GM23248 (cell line): ENCODE data around the gene BCL2L13. TPM values are rescaled to one million over a fixed set of nuclear protein-coding genes. Genes with fewer than 3 reads are reported as not detected.
A peak's percentile ranks its signal among the peaks of the same experiment; 100 is the strongest.
"Not testable (repeated sequence)": the region's sequence is repeated elsewhere in the genome, so short reads cannot be mapped to it uniquely, and the experiment has no call there.

Experiments used
- DNase-seq: peaks from one replicate; pipeline ENCODE4 v3.0.0-alpha.2; 2015
- H2AFZ ChIP-seq: fragments of 200-600 bp; sonication (generic); 2 replicates; pipeline ENCODE4 v1.6.1; 2016; ENCODE audit warnings: antibody characterized with exemption
- H3F3A ChIP-seq: fragments of 200-600 bp; sonication (generic); 2 replicates; pipeline ENCODE4 v1.6.1; 2016; ENCODE audit warnings: mild to moderate bottlenecking, antibody characterized with exemption, mixed run types; ENCODE audit not compliant: insufficient read depth
- H3K27ac ChIP-seq: fragments of 200-600 bp; sonication (generic); 2 replicates; pipeline ENCODE4 v1.5.1; 2016; ENCODE audit warnings: mild to moderate bottlenecking
- H3K27me3 ChIP-seq: fragments of 200-600 bp; sonication (generic); replicated peaks from 2 replicates; pipeline ENCODE4 v1.6.1; 2016; ENCODE audit warnings: mild to moderate bottlenecking; ENCODE audit not compliant: insufficient read depth
- H3K36me3 ChIP-seq: fragments of 200-600 bp; sonication (generic); 2 replicates; pipeline ENCODE4 v1.6.1; 2016; ENCODE audit warnings: low read depth, mild to moderate bottlenecking
- H3K4me1 ChIP-seq: fragments of 200-600 bp; sonication (generic); 2 replicates; pipeline ENCODE4 v1.6.1; 2016; ENCODE audit warnings: mild to moderate bottlenecking; ENCODE audit not compliant: insufficient read depth
- H3K4me2 ChIP-seq: fragments of 200-600 bp; sonication (generic); one replicate; pipeline ENCODE4 v1.6.1; 2016; ENCODE audit warnings: mild to moderate bottlenecking; ENCODE audit not compliant: unreplicated experiment
- H3K4me3 ChIP-seq: fragments of 200-600 bp; sonication (generic); 2 replicates; pipeline ENCODE4 v1.5.1; 2016; ENCODE audit warnings: mild to moderate bottlenecking
- H3K79me2 ChIP-seq: fragments of 200-600 bp; sonication (generic); 2 replicates; pipeline ENCODE4 v1.6.1; 2016; ENCODE audit warnings: mild to moderate bottlenecking; ENCODE audit not compliant: insufficient read depth
- H3K9ac ChIP-seq: fragments of 200-600 bp; sonication (generic); 2 replicates; pipeline ENCODE4 v1.6.1; 2016; ENCODE audit warnings: mild to moderate bottlenecking
- H3K9me2 ChIP-seq: fragments of 200-600 bp; sonication (generic); 2 replicates; pipeline ENCODE4 v1.6.1; 2016; ENCODE audit warnings: mixed run types, mild to moderate bottlenecking, moderate library complexity; ENCODE audit not compliant: insufficient read depth
- H3K9me3 ChIP-seq: fragments of 200-600 bp; sonication (generic); one replicate; pipeline ENCODE4 v1.6.1; 2017; ENCODE audit warnings: low read depth
- H4K20me1 ChIP-seq: fragments of 200-600 bp; sonication (generic); 2 replicates; pipeline ENCODE4 v1.6.0; 2016; ENCODE audit not compliant: insufficient read depth
- EZH2 ChIP-seq: fragments of 200-600 bp; sonication (generic); IDR thresholded peaks from 2 replicates; pipeline ENCODE4 v1.6.1; 2018; ENCODE audit warnings: antibody characterized with exemption, mild to moderate bottlenecking; ENCODE audit not compliant: insufficient read depth, poor library complexity, severe bottlenecking
- EZH2phosphoT487 ChIP-seq: fragments of 200-600 bp; sonication (generic); IDR thresholded peaks from 2 replicates; pipeline ENCODE4 v1.6.1; 2018; ENCODE audit warnings: antibody characterized with exemption, moderate library complexity, mild to moderate bottlenecking, low read depth; ENCODE audit not compliant: insufficient read depth
- WGBS, 2 experiments: methylation state at CpG; one replicate each; pipeline ENCODE4 v1.1.6; 2015 to 2017; ENCODE audit warnings: low lambda C conversion rate in 2 of 2, low coverage in 1 of 2; ENCODE audit errors: missing lambda C conversion rate in 2 of 2; 5-methylcytosine and 5-hydroxymethylcytosine counted together
- in situ Hi-C: fragments of 300-500 bp; cut with MboI; formaldehyde crosslinking; loops from 2 replicates; pipeline ENCODE4 v1.15.0; 2020
- polyA plus RNA-seq: library from polyadenylated mRNA; unstranded; fragments of >200 nt; fragmentation: Nextera tagmentation; extraction: Ambion mirVana; gene quantifications from 2 replicates; pipeline ENCODE4 v1.2.1, GENCODE V29; 2016
- total RNA-seq: library from RNA; depleted of rRNA; stranded (reverse); fragments of >200 nt; shearing (Covaris generic); gene quantifications from 2 replicates; pipeline ENCODE4 v1.2.3, GENCODE V29; 2014

Gene BCL2L13
- total and polyA plus RNA-seq, 2 experiments from 2014 or later = 44.9 to 71.9 TPM

GRCh38 chr22:17631076-17631565, 7.4 kb upstream of the BCL2L13 start:
- DNase-seq = no peak
- no peak overlapping the region for H3K4me3 ChIP-seq
- TF ChIP-seq EZH2phosphoT487 (no peak), EZH2 (no peak)
- 91 to 92% methylated on average over 9 of the region's 9 CpGs for WGBS, 2 experiments
- H3K36me3 ChIP-seq = no peaks in the 10 kb centered on the region
- no peaks in the 10 kb centered on the region for H4K20me1 ChIP-seq
- no peak overlapping the region for H2AFZ ChIP-seq
- H3K27me3 ChIP-seq = no peaks in the 10 kb centered on the region
- H3K9me2 ChIP-seq = no peaks in the 10 kb centered on the region
- in situ Hi-C loops = no loop called here
- peaks cover 26% of the 10 kb centered on the region for H3K4me1 ChIP-seq
- H3K9me3 ChIP-seq = no peaks in the 10 kb centered on the region
- no peak overlapping the region for H3K4me2 ChIP-seq
- H3K79me2 ChIP-seq = peaks cover 33% of the 10 kb centered on the region
- no peak overlapping the region for H3K9ac ChIP-seq
- H3K27ac ChIP-seq = no peak overlapping the region
- peaks cover 20% of the 10 kb centered on the region for H3F3A ChIP-seq

- TF ChIP-seq EZH2phosphoT487 = no peak
- TF ChIP-seq EZH2 = no peak
- DNase-seq = peak; percentile 67
- Histone ChIP-seq H3K9me2 (no peaks in the 10 kb centered on the region), H3K4me3 (0 out of 2 replicates have a peak overlapping the region, but pooled peaks have one; percentile 5), H3F3A (peaks cover 30% of the 10 kb centered on the region), H3K79me2 (peaks cover 11% of the 10 kb centered on the region), H2AFZ (peak overlapping the region; percentile 9; the same call in 1 of the 2 replicates), H3K27ac (peak overlapping the region; percentile 84), H3K9ac (peak overlapping the region; percentile 51), H3K4me1 (peaks cover 33% of the 10 kb centered on the region), H3K27me3 (no peaks in the 10 kb centered on the region), H3K4me2 (peak overlapping the region; percentile 43), H4K20me1 (no peaks in the 10 kb centered on the region), H3K36me3 (no peaks in the 10 kb centered on the region), H3K9me3 (no peaks in the 10 kb centered on the region)
- in situ Hi-C loops = no loop called here
- 55 to 58% methylated on average over 4 of the region's 4 CpGs for WGBS, 2 experiments
Measured at GRCh38 chr22:17633217-17633997, 5.2 kb upstream of the BCL2L13 start.

GRCh38 chr22:17633998-17634323, 4.6 kb upstream of the BCL2L13 start:
- H4K20me1 ChIP-seq = no peaks in the 10 kb centered on the region
- H3K9me2 ChIP-seq = no peaks in the 10 kb centered on the region
- peaks cover 33% of the 10 kb centered on the region for H3K4me1 ChIP-seq
- peak overlapping the region; percentile 84 for H3K27ac ChIP-seq
- no peaks in the 10 kb centered on the region for H3K9me3 ChIP-seq
- no peak for DNase-seq
- no peaks in the 10 kb centered on the region for H3K36me3 ChIP-seq
- in situ Hi-C loops = no loop called here
- no peak overlapping the region for H3K4me2 ChIP-seq
- H3K4me3 ChIP-seq = no peak overlapping the region
- 67 to 70% methylated on average over 3 of the region's 3 CpGs for WGBS, 2 experiments
- H3K27me3 ChIP-seq = no peaks in the 10 kb centered on the region
- peaks cover 30% of the 10 kb centered on the region for H3F3A ChIP-seq
- TF ChIP-seq EZH2phosphoT487 (no peak), EZH2 (no peak)
- 0 out of 2 replicates have a peak overlapping the region, but pooled peaks have one; percentile 9 for H2AFZ ChIP-seq
- peaks cover 8% of the 10 kb centered on the region for H3K79me2 ChIP-seq
- H3K9ac ChIP-seq = 0 out of 2 replicates have a peak overlapping the region, but pooled peaks have one; percentile 51

- no peak overlapping the region for H3K4me2 ChIP-seq
- peaks cover 31% of the 10 kb centered on the region for H3K4me1 ChIP-seq
- in situ Hi-C loops = no loop called here
- peak; percentile 75 for DNase-seq
- H3K27ac ChIP-seq = peak overlapping the region; percentile 43; the same call in 1 of the 2 replicates
- no peaks in the 10 kb centered on the region for H3K9me2 ChIP-seq
- 46 to 48% methylated on average over 3 of the region's 3 CpGs for WGBS, 2 experiments
- no peak overlapping the region for H3K4me3 ChIP-seq
- no peak overlapping the region for H2AFZ ChIP-seq
- H3K36me3 ChIP-seq = no peaks in the 10 kb centered on the region
- peaks cover 36% of the 10 kb centered on the region for H3F3A ChIP-seq
- H3K27me3 ChIP-seq = no peaks in the 10 kb centered on the region
- no peak overlapping the region for H3K9ac ChIP-seq
- H4K20me1 ChIP-seq = no peaks in the 10 kb centered on the region
- peaks cover 7% of the 10 kb centered on the region for H3K79me2 ChIP-seq
- no peaks in the 10 kb centered on the region for H3K9me3 ChIP-seq
- TF ChIP-seq EZH2 (no peak), EZH2phosphoT487 (no peak)
Measured at GRCh38 chr22:17634696-17635095, 3.9 kb upstream of the BCL2L13 start.

- H3K4me2 ChIP-seq, H4K20me1 ChIP-seq, in situ Hi-C loops, H3K36me3 ChIP-seq, H3K9ac ChIP-seq, DNase-seq, H3K9me3 ChIP-seq, H3K27ac ChIP-seq, H3K27me3 ChIP-seq, H3K9me2 ChIP-seq, H2AFZ ChIP-seq, H3K4me3 ChIP-seq: not testable (repeated sequence)
- Histone ChIP-seq H3K4me1 (peaks cover 39% of the 10 kb centered on the region), H3K79me2 (peaks cover 27% of the 10 kb centered on the region), H3F3A (peaks cover 41% of the 10 kb centered on the region)
- 78 to 79% methylated on average over 10 of the region's 10 CpGs for WGBS, 2 experiments
Measured at GRCh38 chr22:17636850-17637249, 1.7 kb upstream of the BCL2L13 start.
